ENCODE measurements around the gene METTL17. TPM values are rescaled to one million over a fixed set of nuclear protein-coding genes. Genes with fewer than 3 reads are reported as not detected.

Gene METTL17
- total and polyA plus RNA-seq, 2 of the 13 experiments (the other 11 are each of a cell fraction or from before 2014, with no cell fraction given): 122 to 199 TPM

DNA sequence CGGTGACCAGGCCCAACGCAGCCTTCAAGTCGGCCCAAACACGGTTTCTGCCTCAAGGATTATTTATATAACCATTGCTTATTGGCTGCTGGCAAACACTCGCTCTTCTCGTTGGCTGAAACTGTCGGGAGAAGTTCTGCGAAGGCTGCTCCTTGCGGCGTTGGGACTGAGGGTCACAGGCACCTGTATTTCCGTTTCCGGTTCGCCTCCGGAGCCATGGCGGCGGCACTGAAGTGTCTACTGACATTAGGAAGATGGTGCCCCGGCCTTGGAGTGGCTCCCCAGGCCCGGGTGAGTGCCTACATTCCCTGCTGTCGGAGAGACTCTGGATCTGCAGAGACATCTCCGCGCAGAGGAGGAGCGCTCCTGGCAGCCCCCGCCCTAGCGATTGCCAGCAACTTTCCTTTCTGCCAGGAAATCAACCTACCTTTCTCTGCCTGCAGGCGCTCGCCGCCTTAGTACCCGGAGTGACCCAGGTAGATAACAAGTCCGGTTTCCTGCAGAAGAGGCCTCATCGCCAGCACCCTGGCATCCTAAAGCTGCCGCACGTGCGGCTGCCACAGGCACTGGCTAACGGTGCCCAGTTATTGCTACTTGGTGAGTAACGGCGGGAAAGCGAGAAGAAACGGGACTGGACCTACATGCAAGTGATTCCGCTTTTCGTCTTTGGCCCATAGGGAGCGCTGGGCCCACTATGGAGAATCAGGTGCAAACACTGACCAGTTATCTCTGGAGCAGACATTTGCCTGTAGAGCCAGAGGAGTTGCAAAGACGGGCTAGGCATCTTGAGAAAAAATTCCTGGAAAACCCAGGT, at the start of gene METTL17 (continued):
- TF ChIP-seq NFE2 (CRISPR knock-in tag; IDR thresholded peaks at IDR 0.05) (no peak), ZNF569 (CRISPR knock-in tag; IDR thresholded peaks at IDR 0.05; ENCODE audit: borderline replicate concordance) (no peak), ZNF674 (CRISPR knock-in tag; IDR thresholded peaks at IDR 0.05; ENCODE audit: low read depth) (no peak), PAX8 (CRISPR knock-in tag; IDR thresholded peaks at IDR 0.05; ENCODE audit: borderline replicate concordance) (0 out of 2 replicates have a peak, but pooled peaks have one; percentile 87), GATAD2A (CRISPR knock-in tag; IDR thresholded peaks at IDR 0.05) (0 out of 2 replicates have a peak, but pooled peaks have one; percentile 12), HOXD1 (CRISPR knock-in tag; IDR thresholded peaks at IDR 0.05) (0 out of 2 replicates have a peak, but pooled peaks have one; percentile 68), ZNF775 (CRISPR knock-in tag; IDR thresholded peaks at IDR 0.05; ENCODE audit: borderline replicate concordance) (0 out of 2 replicates have a peak, but pooled peaks have one; percentile 57), DMAP1 (CRISPR knock-in tag; IDR thresholded peaks at IDR 0.05) (peak; percentile 65; the same call in 1 of the 2 replicates), ZNF547 (CRISPR knock-in tag; IDR thresholded peaks at IDR 0.05) (peak; percentile 82; the same call in 1 of the 2 replicates), ZKSCAN5 (CRISPR knock-in tag; IDR thresholded peaks at IDR 0.05) (0 out of 2 replicates have a peak, but pooled peaks have one; percentile 57), ZNF24 (IDR thresholded peaks at IDR 0.05) (no peak), ZNF121 (CRISPR knock-in tag; IDR thresholded peaks at IDR 0.05) (no peak; the same call in 1 of the 2 replicates)
- TF ChIP-seq, protein P1, sequence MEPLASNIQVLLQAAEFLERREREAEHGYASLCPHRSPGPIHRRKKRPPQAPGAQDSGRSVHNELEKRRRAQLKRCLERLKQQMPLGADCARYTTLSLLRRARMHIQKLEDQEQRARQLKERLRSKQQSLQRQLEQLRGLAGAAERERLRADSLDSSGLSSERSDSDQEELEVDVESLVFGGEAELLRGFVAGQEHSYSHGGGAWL (CRISPR knock-in tag; IDR thresholded peaks at IDR 0.05): 0 out of 2 replicates have a peak, but pooled peaks have one; percentile 53
- TF ChIP-seq, protein P2, sequence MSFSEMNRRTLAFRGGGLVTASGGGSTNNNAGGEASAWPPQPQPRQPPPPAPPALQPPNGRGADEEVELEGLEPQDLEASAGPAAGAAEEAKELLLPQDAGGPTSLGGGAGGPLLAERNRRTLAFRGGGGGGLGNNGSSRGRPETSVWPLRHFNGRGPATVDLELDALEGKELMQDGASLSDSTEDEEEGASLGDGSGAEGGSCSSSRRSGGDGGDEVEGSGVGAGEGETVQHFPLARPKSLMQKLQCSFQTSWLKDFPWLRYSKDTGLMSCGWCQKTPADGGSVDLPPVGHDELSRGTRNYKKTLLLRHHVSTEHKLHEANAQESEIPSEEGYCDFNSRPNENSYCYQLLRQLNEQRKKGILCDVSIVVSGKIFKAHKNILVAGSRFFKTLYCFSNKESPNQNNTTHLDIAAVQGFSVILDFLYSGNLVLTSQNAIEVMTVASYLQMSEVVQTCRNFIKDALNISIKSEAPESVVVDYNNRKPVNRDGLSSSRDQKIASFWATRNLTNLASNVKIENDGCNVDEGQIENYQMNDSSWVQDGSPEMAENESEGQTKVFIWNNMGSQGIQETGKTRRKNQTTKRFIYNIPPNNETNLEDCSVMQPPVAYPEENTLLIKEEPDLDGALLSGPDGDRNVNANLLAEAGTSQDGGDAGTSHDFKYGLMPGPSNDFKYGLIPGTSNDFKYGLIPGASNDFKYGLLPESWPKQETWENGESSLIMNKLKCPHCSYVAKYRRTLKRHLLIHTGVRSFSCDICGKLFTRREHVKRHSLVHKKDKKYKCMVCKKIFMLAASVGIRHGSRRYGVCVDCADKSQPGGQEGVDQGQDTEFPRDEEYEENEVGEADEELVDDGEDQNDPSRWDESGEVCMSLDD (CRISPR knock-in tag; IDR thresholded peaks at IDR 0.05; ENCODE audit: borderline replicate concordance): no peak
- TF ChIP-seq, protein P3, sequence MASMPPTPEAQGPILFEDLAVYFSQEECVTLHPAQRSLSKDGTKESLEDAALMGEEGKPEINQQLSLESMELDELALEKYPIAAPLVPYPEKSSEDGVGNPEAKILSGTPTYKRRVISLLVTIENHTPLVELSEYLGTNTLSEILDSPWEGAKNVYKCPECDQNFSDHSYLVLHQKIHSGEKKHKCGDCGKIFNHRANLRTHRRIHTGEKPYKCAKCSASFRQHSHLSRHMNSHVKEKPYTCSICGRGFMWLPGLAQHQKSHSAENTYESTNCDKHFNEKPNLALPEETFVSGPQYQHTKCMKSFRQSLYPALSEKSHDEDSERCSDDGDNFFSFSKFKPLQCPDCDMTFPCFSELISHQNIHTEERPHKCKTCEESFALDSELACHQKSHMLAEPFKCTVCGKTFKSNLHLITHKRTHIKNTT (CRISPR knock-in tag; IDR thresholded peaks at IDR 0.05): no peak
- TF ChIP-seq, protein P4, sequence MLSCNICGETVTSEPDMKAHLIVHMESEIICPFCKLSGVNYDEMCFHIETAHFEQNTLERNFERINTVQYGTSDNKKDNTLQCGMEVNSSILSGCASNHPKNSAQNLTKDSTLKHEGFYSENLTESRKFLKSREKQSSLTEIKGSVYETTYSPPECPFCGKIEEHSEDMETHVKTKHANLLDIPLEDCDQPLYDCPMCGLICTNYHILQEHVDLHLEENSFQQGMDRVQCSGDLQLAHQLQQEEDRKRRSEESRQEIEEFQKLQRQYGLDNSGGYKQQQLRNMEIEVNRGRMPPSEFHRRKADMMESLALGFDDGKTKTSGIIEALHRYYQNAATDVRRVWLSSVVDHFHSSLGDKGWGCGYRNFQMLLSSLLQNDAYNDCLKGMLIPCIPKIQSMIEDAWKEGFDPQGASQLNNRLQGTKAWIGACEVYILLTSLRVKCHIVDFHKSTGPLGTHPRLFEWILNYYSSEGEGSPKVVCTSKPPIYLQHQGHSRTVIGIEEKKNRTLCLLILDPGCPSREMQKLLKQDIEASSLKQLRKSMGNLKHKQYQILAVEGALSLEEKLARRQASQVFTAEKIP (CRISPR knock-in tag; IDR thresholded peaks at IDR 0.05; ENCODE audit: borderline replicate concordance): no peak
- TF ChIP-seq, protein P5, sequence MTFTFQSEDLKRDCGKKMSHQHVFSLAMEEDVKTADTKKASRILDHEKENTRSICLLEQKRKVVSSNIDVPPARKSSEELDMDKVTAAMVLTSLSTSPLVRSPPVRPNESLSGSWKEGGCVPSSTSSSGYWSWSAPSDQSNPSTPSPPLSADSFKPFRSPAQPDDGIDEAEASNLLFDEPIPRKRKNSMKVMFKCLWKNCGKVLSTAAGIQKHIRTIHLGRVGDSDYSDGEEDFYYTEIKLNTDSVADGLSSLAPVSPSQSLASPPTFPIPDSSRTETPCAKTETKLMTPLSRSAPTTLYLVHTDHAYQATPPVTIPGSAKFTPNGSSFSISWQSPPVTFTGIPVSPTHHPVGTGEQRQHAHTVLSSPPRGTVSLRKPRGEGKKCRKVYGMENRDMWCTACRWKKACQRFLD (CRISPR knock-in tag; IDR thresholded peaks at IDR 0.05; ENCODE audit: borderline replicate concordance): peak; percentile 92
- TF ChIP-seq, protein P6, sequence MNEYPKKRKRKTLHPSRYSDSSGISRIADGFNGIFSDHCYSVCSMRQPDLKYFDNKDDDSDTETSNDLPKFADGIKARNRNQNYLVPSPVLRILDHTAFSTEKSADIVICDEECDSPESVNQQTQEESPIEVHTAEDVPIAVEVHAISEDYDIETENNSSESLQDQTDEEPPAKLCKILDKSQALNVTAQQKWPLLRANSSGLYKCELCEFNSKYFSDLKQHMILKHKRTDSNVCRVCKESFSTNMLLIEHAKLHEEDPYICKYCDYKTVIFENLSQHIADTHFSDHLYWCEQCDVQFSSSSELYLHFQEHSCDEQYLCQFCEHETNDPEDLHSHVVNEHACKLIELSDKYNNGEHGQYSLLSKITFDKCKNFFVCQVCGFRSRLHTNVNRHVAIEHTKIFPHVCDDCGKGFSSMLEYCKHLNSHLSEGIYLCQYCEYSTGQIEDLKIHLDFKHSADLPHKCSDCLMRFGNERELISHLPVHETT (CRISPR knock-in tag; conservative IDR thresholded peaks at IDR 0.05): no peak; the same call in 1 of the 2 replicates

All from HepG2 (cell line).